GM19238 (cell line): ENCODE results near the gene ADRA1B.

ENCODE experiments used
- DNase-seq: peaks from one replicate; pipeline ENCODE4 v3.0.0; 2011; ENCODE audit warnings: low spot score; ENCODE audit not compliant: insufficient read length

ADRA1B gene

DNA sequence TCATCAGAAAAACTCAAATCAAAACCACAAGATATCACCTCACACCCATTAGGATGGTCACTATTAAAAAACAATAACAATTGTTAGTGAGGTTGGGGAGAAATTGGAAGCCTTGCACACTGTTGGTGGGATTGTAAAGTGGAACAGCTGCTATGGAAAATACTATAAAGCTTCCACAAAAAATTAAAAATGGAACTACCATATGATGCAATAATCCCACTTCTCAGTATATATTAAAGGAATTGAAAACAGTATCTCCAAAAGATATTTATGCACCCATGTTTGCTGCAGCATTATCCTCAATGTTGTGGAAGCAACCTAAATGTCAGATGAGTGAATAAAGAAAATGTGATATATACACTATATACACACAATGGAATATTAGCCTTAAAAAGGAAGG lies 14.5 kb upstream of the ADRA1B start:
- no peak for DNase-seq

DNA sequence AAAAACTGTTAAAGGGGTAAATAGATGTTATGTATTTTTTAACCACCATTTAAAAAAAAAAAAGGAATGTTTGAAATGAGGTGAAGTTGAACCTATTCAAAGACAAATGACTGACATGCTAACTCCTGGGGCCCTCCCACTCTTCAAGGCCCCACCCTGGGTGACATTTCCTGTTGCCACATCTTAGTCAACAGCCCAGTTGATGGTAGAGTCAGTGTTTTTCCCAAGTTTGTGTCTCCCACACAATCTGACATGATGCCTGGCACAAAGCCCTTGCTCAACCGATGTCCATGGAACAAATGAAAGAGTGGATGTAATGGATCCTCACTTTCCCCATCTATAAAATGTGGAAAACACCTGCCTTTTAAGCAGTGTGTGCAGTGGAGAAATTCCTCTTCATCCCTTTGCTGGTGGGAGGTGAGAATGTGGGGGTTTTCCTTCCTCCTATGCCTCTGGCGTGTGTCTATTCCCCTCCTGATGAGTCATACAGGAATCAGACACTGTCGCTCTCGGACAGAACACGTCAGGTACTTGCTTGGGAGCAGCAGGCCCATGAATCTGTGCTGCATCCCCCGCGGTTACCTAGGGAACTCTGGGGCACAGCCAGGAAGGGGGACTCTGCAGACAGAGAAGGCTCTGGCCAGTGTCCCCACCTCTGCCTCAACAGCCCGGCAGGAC lies 13.7 kb upstream of the ADRA1B start:
- no peak for DNase-seq

DNA sequence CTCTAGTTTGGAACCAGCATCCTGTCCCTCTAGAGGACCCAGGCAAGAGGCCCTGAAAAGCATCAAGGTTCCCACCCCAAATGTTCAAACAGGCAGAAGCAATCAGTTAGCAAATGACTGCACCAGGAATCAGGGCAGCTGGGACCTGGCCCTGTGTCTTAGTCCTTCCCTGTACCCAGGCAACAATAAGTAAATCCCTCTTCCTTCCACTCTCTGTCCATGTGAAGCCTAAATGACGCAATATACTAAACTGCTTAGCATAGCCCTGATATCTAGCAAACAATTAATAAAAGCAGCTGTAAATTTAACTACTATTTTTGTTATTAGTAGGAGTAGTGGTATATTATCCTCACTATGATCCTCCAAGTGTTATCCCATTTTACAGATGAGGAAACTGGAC lies 13.2 kb upstream of the ADRA1B start:
- DNase-seq: no peak

DNA sequence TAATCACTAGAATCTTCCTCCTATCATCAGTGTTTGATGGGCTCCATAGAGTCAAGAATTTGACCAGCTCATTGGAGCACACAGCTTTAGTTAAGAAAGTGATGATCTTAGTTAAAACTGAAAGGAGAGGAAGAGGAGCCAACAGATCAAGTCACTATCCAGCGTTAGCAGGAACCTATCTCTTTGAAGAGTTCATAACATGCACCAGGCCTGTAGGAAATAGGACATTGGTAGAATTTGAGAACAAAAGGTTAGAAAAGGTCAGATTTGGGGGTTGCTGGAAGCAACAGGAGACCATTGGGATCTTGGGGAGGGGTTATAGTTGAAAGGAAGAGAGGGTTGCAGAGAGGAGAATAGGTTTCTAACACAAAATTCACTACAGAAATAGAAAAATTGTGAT lies 11.4 kb upstream of the ADRA1B start:
- no peak for DNase-seq

DNA sequence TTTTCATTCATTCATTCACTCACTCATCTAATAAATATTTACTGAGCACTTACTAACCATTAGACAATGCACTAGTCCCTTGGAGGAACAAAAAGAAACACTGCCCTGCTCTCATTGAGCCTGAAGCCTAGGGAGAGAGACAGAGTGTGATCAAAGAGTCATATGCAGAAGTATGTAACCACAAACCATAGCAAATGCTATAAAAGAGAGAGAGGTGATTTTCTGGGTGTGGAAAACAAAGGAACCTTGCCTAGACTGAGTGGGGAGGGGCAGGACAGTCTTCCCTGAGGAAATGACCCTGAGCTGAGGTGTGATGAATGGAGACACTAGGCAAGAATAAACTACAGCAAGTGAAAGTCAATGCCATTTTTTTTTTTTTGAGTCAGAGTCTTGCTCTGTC lies 10.8 kb upstream of the ADRA1B start:
- DNase-seq: no peak

DNA sequence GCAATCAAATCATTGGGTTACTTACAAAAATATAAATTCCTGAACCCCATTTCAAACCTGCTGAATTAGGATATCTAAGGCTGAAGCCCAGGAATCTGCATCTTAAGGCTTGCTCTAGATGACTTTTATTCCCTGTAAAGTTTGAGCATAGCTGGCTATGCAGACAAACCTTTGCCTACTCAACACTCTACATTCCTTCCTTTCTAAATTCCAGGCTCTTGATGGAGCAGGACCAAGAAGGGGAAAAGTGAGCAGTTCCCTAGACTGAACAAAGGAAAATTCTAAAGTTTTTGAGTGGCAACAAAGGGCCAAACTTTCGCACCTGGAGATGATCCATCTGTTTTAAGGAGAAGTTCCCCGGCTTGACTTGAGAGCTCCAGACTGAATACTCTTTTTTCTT lies 9.8 kb upstream of the ADRA1B start:
- DNase-seq: no peak

DNA sequence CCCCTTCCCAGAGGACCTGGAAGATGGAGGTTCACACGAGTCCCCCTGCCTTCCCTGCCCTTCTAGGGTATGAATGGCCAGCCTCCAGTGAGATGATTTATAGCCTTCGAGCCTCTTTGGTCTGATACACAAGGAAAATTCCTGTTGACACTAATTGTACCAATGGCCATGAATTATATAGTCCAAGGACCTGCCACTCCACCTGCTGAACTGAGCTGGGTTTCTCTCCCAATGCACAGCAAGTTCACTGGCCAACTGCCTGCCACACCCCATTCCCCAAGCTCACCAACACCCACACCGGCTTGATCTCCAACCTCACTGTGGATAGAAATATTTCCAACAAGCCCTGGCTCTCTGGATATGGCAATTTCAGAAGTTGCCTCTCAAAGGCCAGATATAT lies 9.3 kb upstream of the ADRA1B start:
- DNase-seq: no peak

DNA sequence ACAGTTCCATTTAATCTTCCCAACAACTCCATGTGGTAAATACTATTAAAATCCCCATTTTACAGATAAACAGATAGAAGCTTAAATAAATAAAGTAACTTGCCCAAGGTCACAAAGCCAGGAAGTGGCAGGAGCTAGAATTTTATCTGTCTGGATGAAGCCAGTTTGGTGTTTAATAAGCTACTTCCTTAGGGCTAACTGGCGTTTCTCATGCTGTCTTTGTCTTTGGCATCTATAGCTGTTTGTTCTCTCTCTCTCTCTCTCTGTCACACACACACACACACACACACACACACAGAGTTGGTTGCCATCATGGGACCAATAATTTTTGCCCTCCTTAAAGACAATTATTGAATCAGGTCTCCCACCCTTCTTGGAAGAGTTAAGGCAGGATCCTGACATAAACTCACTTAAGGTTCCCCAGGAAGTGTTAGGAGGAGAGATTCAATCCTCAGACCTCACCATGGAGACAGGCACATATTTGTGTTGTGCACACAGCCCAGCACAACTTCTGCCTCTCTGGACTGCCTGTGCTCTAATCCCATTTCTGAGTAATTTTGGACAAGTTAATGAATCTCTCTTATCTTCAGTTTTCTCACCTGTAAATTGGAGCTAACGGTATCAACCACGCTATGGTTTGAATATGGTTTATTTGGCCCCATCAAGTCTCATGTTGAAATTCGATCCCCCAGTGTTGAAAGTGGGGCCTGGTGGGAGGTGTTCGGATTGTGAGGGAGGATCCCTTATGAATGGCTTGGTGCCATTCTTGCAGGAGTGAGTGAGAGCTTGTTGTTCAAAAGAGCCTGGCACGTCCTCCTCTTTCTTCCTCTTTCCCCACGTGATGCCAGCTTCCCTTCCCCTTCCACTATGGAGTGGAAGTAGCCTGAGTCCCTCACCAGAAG lies 8.3 kb upstream of the ADRA1B start:
- DNase-seq: no peak

DNA sequence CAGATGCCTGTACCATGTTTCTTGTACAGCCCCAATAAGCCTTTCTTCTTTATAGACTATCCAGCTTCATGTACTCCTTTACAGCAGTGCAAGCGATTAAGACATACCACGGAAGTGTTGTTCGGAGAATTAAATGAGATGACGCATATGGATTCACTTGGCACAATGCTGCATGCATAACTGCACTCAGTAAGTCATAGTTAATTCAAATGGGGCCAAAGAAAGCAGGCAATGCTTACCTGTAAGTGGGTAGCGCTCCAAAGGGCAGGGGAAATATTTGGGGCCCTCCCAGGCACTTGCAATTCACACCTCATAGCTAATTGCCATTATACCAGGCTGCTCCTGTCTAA lies 7.7 kb upstream of the ADRA1B start:
- DNase-seq: no peak

DNA sequence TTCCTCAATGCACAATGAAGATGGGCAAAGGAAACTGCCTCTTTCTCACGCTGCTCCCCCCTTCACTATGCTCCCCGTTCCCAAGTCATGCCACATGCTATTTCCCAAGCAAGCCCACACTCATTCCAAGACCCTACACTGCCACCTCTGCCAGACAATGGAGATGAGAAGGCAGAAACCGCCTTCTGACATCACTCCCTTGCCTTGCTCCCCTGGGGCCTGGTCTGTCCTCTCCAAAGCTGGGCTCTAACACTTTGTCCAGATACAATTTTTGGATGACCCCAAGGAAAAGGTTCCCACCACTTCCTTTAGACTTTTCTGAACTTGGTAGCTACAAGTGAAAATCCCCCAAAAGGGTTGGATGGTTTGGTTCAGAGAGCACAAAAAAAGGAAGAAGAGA lies 7.2 kb upstream of the ADRA1B start:
- DNase-seq: no peak

DNA sequence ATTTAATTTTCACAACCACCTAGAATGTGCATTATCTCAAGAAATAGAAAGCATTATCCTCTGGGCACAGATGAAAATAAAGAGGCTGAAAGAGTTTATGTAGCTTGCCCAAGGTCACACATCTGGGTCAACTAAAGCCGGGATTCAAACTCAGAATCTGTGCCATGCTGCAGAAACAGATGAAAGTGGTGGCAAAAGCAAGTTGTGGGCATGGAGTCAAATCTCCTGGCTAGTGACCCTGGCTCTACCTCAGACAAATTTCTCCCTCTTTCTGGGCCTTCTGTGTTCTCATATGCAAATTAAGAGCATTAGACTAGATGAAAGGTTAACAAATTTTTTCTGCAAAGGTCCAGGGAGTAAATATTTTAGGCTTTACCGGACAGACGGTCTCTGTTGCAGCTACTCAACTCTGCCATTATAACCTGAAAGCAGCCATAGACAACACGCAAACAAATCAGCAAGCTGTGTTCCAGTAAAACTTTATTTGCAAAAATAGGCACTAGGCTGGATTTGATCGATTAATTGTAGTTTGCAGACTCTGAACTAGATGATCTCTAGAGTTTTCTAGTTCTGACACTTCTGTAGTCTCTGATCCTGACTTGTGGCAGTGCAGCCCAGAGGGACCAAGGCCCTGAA lies 6.0 kb upstream of the ADRA1B start:
- no peak for DNase-seq

DNA sequence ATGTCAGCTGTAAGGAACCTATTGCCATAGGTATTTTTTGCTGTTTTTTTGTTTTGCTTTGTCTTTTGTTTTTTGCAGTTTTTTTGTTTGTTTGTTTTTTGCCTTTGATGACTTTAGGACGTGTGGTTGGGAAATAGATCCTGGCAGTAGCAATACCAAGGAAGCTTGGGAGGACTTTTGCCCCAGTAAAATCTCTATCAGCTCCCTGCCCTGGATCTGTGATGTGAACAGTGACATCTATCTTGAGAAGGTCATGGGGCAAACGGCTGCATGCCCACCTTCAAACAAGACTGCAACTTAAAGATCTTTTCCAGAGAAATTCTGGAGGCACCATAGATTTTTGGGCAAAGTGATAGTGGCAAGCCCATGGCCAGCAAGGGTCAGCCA lies 5.4 kb upstream of the ADRA1B start:
- no peak for DNase-seq

DNA sequence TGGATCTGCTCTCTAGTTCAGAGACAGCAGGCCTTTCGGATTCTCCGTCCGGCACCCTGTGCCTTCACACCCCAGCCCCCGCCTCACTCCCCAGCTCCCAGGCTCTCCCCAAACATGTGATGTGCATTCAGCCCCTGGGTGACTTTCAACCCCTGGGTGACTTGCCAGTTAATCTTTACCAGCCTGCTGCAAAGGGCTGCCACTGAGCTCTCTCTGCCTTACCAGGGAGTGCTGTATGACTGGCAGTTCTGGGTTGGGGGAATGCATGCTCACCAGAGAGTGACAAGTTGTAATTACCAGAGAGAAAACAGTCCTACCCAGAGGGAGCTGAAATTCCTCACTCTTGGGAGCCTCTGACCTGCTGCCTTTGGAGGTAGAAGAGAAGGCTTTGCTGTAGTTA lies 4.9 kb upstream of the ADRA1B start:
- DNase-seq: no peak

DNA sequence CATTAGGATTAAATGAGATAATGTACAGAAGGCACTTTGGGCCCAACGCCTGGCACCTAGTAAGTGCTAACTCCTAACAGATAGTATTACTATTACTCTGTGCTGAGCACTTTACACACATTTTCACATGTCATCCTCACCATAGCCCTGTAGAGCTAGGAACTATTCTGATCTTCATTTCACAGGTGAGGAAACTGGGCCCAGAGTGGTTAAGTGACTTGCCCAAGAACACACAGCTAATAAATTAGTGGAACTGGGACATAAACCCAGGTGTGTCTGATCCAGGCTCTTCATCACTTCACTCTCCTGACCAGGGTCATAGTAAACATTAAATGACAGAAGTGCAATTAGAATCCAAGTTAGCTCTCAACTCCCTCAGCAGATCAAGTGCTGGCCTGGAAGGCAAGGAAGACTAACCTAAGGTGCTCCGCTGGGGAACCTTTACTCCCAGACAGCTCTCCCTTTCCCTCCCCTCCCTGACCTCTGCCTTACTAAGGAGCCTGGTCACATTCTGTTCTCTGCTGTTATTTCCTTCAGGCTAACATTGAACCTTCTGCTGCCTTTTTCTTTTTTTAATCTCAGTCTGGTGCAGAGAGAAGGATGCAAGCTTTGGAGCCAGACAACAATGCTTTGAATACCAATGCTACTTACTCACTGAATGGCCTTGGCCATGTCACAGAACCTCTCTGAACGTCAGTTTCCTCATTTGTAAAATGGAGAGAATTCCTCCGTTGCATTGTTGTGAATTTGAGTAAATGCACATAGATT lies 4.1 kb upstream of the ADRA1B start:
- DNase-seq: no peak

DNA sequence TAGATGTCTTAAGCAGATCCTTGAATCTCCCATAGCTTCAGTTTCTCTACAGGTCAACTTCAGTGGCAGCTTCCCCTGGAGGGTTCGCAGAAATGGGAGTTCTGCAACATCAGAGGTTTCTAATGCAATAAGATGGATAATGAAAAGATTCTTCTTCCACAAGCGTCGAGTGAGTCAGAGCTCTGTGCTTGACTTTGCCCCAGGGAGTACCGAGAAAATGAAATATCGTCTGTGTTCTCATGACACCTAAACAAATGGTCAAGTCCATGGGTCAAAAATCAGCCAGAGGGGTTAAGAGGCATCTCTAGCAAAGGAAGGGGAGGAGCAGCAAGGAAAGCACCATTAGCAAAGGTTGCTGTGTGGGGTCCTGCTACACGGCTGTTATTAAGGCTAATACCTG lies 3.2 kb upstream of the ADRA1B start:
- DNase-seq: no peak

DNA sequence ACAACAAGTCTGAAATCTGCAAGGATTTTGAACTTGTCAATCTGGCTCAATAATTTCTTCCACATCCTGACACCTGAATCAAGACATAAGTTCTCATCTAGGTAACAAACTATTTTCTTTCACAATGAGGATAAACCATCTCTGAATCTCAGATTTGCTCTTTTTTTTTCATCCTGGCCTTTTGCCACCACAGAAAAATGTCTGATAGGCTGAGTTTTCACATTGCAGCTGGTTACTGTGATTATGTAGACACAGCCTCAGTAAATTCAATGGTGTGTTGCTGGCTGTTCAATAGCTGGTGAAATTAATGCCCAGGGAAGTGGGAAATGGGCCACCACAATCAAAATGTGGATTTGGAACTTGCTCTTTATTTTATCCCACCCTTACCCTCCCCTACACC lies 2.8 kb upstream of the ADRA1B start:
- DNase-seq: no peak

DNA sequence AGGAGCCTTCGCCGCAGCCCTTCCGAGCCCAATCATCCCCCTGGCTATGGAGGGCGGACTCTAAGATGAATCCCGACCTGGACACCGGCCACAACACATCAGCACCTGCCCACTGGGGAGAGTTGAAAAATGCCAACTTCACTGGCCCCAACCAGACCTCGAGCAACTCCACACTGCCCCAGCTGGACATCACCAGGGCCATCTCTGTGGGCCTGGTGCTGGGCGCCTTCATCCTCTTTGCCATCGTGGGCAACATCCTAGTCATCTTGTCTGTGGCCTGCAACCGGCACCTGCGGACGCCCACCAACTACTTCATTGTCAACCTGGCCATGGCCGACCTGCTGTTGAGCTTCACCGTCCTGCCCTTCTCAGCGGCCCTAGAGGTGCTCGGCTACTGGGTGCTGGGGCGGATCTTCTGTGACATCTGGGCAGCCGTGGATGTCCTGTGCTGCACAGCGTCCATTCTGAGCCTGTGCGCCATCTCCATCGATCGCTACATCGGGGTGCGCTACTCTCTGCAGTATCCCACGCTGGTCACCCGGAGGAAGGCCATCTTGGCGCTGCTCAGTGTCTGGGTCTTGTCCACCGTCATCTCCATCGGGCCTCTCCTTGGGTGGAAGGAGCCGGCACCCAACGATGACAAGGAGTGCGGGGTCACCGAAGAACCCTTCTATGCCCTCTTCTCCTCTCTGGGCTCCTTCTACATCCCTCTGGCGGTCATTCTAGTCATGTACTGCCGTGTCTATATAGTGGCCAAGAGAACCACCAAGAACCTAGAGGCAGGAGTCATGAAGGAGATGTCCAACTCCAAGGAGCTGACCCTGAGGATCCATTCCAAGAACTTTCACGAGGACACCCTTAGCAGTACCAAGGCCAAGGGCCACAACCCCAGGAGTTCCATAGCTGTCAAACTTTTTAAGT lies 819 bp downstream of the ADRA1B start:
- DNase-seq: no peak

DNA sequence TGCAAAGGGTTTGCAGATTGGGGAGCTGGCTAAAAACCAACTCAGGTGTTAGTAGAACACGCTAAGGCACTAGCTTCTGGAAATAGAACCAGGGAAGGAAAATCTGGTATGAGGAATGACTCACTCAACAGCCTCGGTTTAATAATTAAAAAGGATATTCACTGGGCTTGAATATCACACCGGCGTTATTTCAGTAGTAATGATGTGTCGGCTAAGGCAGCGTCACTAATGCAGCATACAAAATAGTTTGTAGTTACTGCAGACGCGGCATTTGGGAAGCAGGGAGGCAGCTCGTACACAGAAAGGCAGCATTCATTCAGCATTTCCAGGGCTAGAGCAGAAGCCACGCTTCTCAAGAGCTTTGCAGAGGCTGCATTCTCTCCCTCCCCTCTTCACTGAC lies 1.7 kb downstream of the ADRA1B start:
- DNase-seq: no peak

DNA sequence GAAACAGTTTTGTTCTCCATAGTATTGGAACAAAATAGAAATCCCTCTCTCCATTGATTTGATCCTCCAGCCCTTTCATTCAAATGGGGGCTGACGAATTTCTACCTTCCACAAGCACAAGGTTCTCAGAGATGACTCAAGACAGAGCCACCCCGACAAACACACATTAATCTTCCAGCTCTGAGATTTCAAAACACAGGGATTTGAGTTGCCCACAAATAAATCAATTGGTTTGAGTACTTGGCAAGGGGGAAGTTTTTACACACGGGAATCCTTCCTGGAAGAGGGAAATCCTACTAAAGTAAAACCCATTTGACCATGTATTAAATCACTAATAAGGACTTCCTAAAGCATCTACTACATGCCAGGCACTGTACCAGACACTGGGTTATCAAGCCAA lies 5.4 kb downstream of the ADRA1B start:
- DNase-seq: no peak

DNA sequence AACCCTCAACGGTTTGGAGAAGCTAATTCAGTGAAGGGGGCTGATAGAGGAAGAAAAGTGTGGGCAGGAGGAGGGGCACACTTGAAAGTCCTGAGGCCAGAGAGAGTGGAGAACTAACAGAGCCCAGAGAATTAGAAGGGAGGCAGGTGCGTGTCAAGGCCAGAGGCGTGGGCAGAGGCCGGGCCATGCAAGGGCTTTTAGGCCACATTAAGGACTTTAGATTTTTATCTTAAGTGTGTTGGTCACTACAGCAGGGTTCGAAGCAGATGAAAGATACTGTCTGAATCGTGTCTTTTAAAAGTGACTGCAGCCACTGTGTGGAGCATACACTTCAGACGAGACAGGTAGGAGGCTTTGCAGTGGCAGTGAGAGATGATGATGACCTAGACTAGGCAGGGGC lies 6.7 kb downstream of the ADRA1B start:
- no peak for DNase-seq
